Esophagus squamous epithelium (tissue), 5 donors: ENCODE results near the gene HDAC1. TPM values are rescaled to one million over a fixed set of nuclear protein-coding genes. Genes with fewer than 3 reads are reported as not detected.

ENCODE experiments used
- DNase-seq: peaks from one replicate; lab custom pipeline; 2025; lab: John Stamatoyannopoulos, UW
- H3K27ac ChIP-seq, 4 donors: fragments of 200-600 bp; sonication (generic); one replicate each; pipeline ENCODE4 v1.5.1; 2016 to 2019; ENCODE audit warnings: mild to moderate bottlenecking in 1 of 4
- H3K27me3 ChIP-seq, 4 donors: fragments of 200-600 bp; sonication (generic); 1 replicate in 3 of 4; 2 replicates in 1 of 4; pipeline versions ENCODE4 v1.5.1 to v1.6.0; 2017 to 2021; ENCODE audit warnings: antibody characterized with exemption in 1 of 4
- H3K36me3 ChIP-seq, 3 donors: fragments of 200-600 bp; sonication (generic); one replicate each; pipeline ENCODE4 v1.5.1; 2016 to 2019
- H3K4me1 ChIP-seq, 3 donors: fragments of 200-600 bp; sonication (generic); one replicate each; pipeline ENCODE4 v1.5.1; 2017 to 2019
- H3K4me3 ChIP-seq, 4 donors: fragments of 200-600 bp; sonication (generic); 1 replicate in 3 of 4; 2 replicates in 1 of 4; pipeline ENCODE4 v1.5.1; 2016 to 2019; ENCODE audit warnings: mild to moderate bottlenecking in 2 of 4, moderate library complexity in 1 of 4
- H3K9me3 ChIP-seq, 3 donors: fragments of 200-600 bp; sonication (generic); one replicate each; pipeline ENCODE4 v1.5.1; 2016 to 2019
- POLR2A ChIP-seq, 4 donors: fragments of 450-650 bp; IDR thresholded peaks; one replicate each; pipeline ENCODE4 v1.6.1; 2017; ENCODE audit warnings: antibody characterized with exemption in 4 of 4, mild to moderate bottlenecking in 4 of 4, moderate library complexity in 3 of 4
- WGBS, 2 donors: methylation state at CpG; one replicate each; pipeline ENCODE4 v1.1.5; 2018; 5-methylcytosine and 5-hydroxymethylcytosine counted together
- intact Hi-C: fragments of 100-400 bp; cut with DNase I; formaldehyde crosslinking; loops from one replicate; pipeline ENCODE4 v1.15.0; 2022
- total RNA-seq, 4 donors: library from RNA; depleted of rRNA; stranded (reverse); fragments of >200 nt; gene quantifications; one replicate each; pipeline ENCODE4 v1.1.0, GENCODE V29; 2016
- TF ChIP-seq, protein P1 (sequence below), 6 experiments: fragments of 450-650 bp in 4 of 6; fragments of 200-600 bp in 2 of 6; sonication (generic) in 2 of 6; IDR thresholded peaks; one replicate each; pipeline ENCODE4 v1.5.1; 2016 to 2019; ENCODE audit warnings: antibody characterized with exemption in 6 of 6, mild to moderate bottlenecking in 4 of 6, moderate library complexity in 4 of 6
- donor health status: DM: yes; HTN: yes; CAD: no.

HDAC1 gene
- total RNA-seq, 4 donors from 2014 or later = 74.3 to 115 (median 96.0) TPM

- TF ChIP-seq, protein P1, sequence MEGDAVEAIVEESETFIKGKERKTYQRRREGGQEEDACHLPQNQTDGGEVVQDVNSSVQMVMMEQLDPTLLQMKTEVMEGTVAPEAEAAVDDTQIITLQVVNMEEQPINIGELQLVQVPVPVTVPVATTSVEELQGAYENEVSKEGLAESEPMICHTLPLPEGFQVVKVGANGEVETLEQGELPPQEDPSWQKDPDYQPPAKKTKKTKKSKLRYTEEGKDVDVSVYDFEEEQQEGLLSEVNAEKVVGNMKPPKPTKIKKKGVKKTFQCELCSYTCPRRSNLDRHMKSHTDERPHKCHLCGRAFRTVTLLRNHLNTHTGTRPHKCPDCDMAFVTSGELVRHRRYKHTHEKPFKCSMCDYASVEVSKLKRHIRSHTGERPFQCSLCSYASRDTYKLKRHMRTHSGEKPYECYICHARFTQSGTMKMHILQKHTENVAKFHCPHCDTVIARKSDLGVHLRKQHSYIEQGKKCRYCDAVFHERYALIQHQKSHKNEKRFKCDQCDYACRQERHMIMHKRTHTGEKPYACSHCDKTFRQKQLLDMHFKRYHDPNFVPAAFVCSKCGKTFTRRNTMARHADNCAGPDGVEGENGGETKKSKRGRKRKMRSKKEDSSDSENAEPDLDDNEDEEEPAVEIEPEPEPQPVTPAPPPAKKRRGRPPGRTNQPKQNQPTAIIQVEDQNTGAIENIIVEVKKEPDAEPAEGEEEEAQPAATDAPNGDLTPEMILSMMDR (IDR thresholded peaks at IDR 0.05) = no peak
- TF ChIP-seq POLR2A (IDR thresholded peaks at IDR 0.05) = no peak
- Histone ChIP-seq H3K27ac (no peak overlapping the region), H3K4me3 (no peak overlapping the region), H3K4me1 (peaks cover 6 to 22% (median 12%) of the 10 kb centered on the region in 3 donors), H3K9me3 (no peaks in the 10 kb centered on the region), H3K36me3 (peaks cover under 1 to 56% (median 32%) of the 10 kb centered on the region in 3 donors), H3K27me3 (peaks cover 0 to 4% (median 0%) of the 10 kb centered on the region in 4 donors)
- intact Hi-C loops = no loop called here
- DNase-seq = no peak
- 77 to 87% methylated on average over 4 to 9 of the region's 12 CpGs for WGBS, 2 donors
Observed at GRCh38 chr1:32363713-32364112, 71.8 kb downstream of the HDAC1 start.

- 89 to 92% methylated on average over 5 of the region's 5 CpGs for WGBS, 2 donors
- intact Hi-C loops = no loop called here
- Histone ChIP-seq H3K4me1 (peaks cover 6 to 22% (median 12%) of the 10 kb centered on the region in 3 donors), H3K9me3 (no peaks in the 10 kb centered on the region), H3K4me3 (no peak overlapping the region), H3K36me3 (peaks cover 8 to 67% (median 41%) of the 10 kb centered on the region in 3 donors), H3K27ac (no peak overlapping the region), H3K27me3 (peaks cover 0 to 4% (median 0%) of the 10 kb centered on the region in 4 donors)
- no peak for DNase-seq
- no peak for TF ChIP-seq POLR2A (IDR thresholded peaks at IDR 0.05)
Observed at GRCh38 chr1:32364836-32365235, 73.0 kb downstream of the HDAC1 start.

- Histone ChIP-seq H3K27ac (no peak overlapping the region), H3K36me3 (peaks cover 8 to 73% (median 41%) of the 10 kb centered on the region in 3 donors), H3K9me3 (no peaks in the 10 kb centered on the region), H3K27me3 (peaks cover 0 to 4% (median 0%) of the 10 kb centered on the region in 4 donors), H3K4me1 (peaks cover 6 to 22% (median 12%) of the 10 kb centered on the region in 3 donors), H3K4me3 (no peak overlapping the region)
- intact Hi-C loops = no loop called here
- no peak for DNase-seq
- TF ChIP-seq POLR2A (IDR thresholded peaks at IDR 0.05) = no peak
- TF ChIP-seq, protein P1 (IDR thresholded peaks at IDR 0.05) = no peak
- WGBS, 2 donors = 80 to 91% methylated on average over 3 to 6 of the region's 6 CpGs
Observed at GRCh38 chr1:32365445-32365844, 73.6 kb downstream of the HDAC1 start.

GRCh38 chr1:32367912-32368635 is 76.2 kb downstream of the HDAC1 start:
- 94 to 97% methylated on average over 5 to 6 of the region's 7 CpGs for WGBS, 2 donors
- no peak for DNase-seq
- H3K27ac ChIP-seq = no peak overlapping the region
- H3K4me3 ChIP-seq = no peak overlapping the region
- no peaks in the 10 kb centered on the region for H3K27me3 ChIP-seq
- no peaks in the 10 kb centered on the region for H3K9me3 ChIP-seq
- peaks cover 8 to 99% (median 46%) of the 10 kb centered on the region in 3 donors for H3K36me3 ChIP-seq
- H3K4me1 ChIP-seq = no peaks in the 10 kb centered on the region
- TF ChIP-seq POLR2A (IDR thresholded peaks at IDR 0.05) = no peak
- TF ChIP-seq, protein P1 (IDR thresholded peaks at IDR 0.05) = no peak
- intact Hi-C loops = no loop called here

- WGBS, 2 donors = 81 to 89% methylated on average over 5 of the region's 5 CpGs
- H3K27me3 ChIP-seq = no peaks in the 10 kb centered on the region
- H3K36me3 ChIP-seq = peaks cover 27 to 99% (median 48%) of the 10 kb centered on the region in 3 donors
- no peak overlapping the region for H3K27ac ChIP-seq
- H3K4me3 ChIP-seq = no peak overlapping the region
- TF ChIP-seq, protein P1 (IDR thresholded peaks at IDR 0.05) = peak in 1 of 6 experiments; percentile 17
- TF ChIP-seq POLR2A (IDR thresholded peaks at IDR 0.05) = no peak
- no peaks in the 10 kb centered on the region for H3K4me1 ChIP-seq
- no peak for DNase-seq
- intact Hi-C loops = no loop called here
- H3K9me3 ChIP-seq = no peaks in the 10 kb centered on the region
Observed at GRCh38 chr1:32372149-32372756, 80.4 kb downstream of the HDAC1 start.
